Ovary (tissue), 9 donors: Measurements from ENCODE around the gene ATP2B2. TPM values are rescaled to one million over a fixed set of nuclear protein-coding genes. Genes with fewer than 3 reads are reported as not detected.

Experiments
- DNase-seq, 5 donors: peaks; one replicate each; pipeline ENCODE4 v3.0.0-alpha.2; 2019 to 2020
- H3K27ac ChIP-seq, 2 donors: fragments of 200-600 bp; one replicate each; pipeline versions ENCODE4 v1.5.1 to v1.8.0; 2019 to 2022
- H3K27me3 ChIP-seq: fragments of 200-600 bp; one replicate; pipeline ENCODE4 v1.8.0; 2022
- H3K36me3 ChIP-seq: fragments of 200-600 bp; sonication (generic); one replicate; pipeline ENCODE4 v1.5.1; 2019
- H3K4me1 ChIP-seq: one replicate; pipeline ENCODE4 v1.8.1; 2013; ENCODE audit warnings: mild to moderate bottlenecking, moderate library complexity; ENCODE audit not compliant: insufficient read depth
- H3K4me3 ChIP-seq: fragments of 200-600 bp; sonication (generic); one replicate; pipeline ENCODE4 v1.5.1; 2017
- H3K9me3 ChIP-seq, 2 donors: fragments of 200-600 bp in 1 of 2; sonication (generic) in 1 of 2; one replicate each; pipeline versions ENCODE4 v1.5.1 to v1.8.1; 2013 to 2019; ENCODE audit warnings: mild to moderate bottlenecking in 1 of 2, moderate library complexity in 1 of 2
- CTCF ChIP-seq, 3 donors: fragments of 450-650 bp in 2 of 3; fragments of 200-600 bp in 1 of 3; IDR thresholded peaks; one replicate each; pipeline versions ENCODE4 v1.5.1 to v1.8.0; 2016 to 2022; ENCODE audit warnings: antibody characterized with exemption in 3 of 3, mild to moderate bottlenecking in 1 of 3
- EP300 ChIP-seq: sonication (generic); formaldehyde crosslinking; IDR thresholded peaks from one replicate; pipeline ENCODE4 v1.6.1; 2017; ENCODE audit warnings: antibody characterized with exemption
- POLR2A ChIP-seq: fragments of 450-650 bp; IDR thresholded peaks from one replicate; pipeline ENCODE4 v1.6.1; 2017; ENCODE audit warnings: antibody characterized with exemption, mild to moderate bottlenecking, moderate library complexity
- WGBS, 3 donors: extraction: QIAGEN DNeasy Blood & Tissue Kit in 1 of 3; methylation state at CpG; one replicate each; pipeline versions ENCODE4 v1.1.5 to v1.1.7; 2013 to 2017; 5-methylcytosine and 5-hydroxymethylcytosine counted together
- intact Hi-C, 4 donors: fragments of 100-400 bp; cut with DNase I; formaldehyde crosslinking; loops; one replicate each; pipeline versions ENCODE4 v1.11.0 to v1.15.1; 2022 to 2023
- polyA plus RNA-seq, 2 donors: library from polyadenylated mRNA; stranded (reverse); fragments of 200-250 nt in 1 of 2; fragments of 350-450 nt in 1 of 2; fragmentation: Illumina TruSeq in 1 of 2; extraction: RNeasy Lipid Tissue Mini Kit (QIAGEN cat#74804) in 1 of 2; gene quantifications; one replicate each; pipeline ENCODE4 v1.2.3, GENCODE V29; 2013 to 2014
- total RNA-seq, 7 donors: library from RNA; depleted of rRNA in 2 of 7; stranded (reverse); fragments of >200 nt in 2 of 7; fragmentation: NEBNext Ultra II Directional in 3 of 7; extraction: Animal tissue kit (Norgen Biotek cat#: 25700) in 3 of 7; gene quantifications; one replicate each; pipeline versions ENCODE4 v1.1.0 to v1.2.4, GENCODE V29; 2016 to 2023
- donor health status: DM: no; HTN: no; CAD: no; lungs with moderate emphysema.
- donor health status: DM: no; HTN: no; CAD: no.
- donor health status: Bipolar disorder and iron deficiency.
- donor health status: DM: yes; HTN: yes; CAD: no.
- donor health status: DM: no; HTN: no; CAD: no.
- donor health status: DM: yes; HTN: yes; CAD: no.

The ATP2B2 gene
- total and polyA plus RNA-seq, 9 donors = 0.05 to 11.6 (median 0.52) TPM; not detected in 2

DNA sequence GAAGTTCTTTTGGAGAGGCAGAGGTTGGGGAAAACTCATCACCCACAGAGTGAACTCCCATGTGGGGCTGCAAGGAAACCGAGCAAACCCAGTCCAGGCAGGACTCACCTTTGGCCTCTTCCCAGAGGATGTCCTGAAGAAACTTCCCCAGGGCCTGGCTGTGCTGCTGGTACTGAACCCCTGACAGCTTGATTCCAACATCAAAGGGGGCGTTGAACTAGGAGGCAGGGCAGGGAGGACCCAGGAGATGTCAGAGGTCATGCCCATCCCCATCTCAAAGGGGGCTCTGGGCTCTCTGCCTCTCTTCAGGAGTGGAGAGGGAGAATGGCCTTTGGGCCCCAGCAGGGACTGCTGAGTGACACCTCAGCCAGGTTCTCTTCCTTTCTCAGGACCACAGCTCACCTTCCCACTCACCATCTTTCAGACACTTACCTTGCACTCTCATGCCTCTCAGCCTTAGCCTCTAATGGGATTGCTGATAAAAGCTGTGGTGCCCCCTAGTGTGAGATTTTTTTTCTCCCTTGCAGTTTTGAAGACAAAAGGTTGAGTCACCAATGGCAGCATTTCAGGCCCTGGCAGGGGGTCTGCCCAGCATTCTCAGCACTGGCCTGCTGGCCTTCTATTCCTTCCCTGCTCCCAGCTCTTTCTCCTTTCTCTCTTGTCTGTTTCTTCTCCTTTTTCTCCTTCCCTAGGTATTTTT is 218.6 kb downstream of the ATP2B2 start:
- TF ChIP-seq POLR2A (no peak), CTCF (IDR thresholded peaks at IDR 0.05) (no peak), EP300 (no peak)
- Histone ChIP-seq H3K27me3 (no peaks in the 10 kb centered on the region), H3K27ac (no peak overlapping the region), H3K4me3 (no peak overlapping the region), H3K36me3 (no peaks in the 10 kb centered on the region), H3K9me3 (no peaks in the 10 kb centered on the region), H3K4me1 (no peaks in the 10 kb centered on the region)
- 74 to 88% (median 82%) methylated on average over 2 of the region's 2 CpGs for whole genome bisulfite sequencing, 3 donors
- intact Hi-C loops = no loop called here
- DNase-seq = peak in 1 of 5 donors; percentile 56

- H3K36me3 ChIP-seq = no peaks in the 10 kb centered on the region
- TF ChIP-seq POLR2A = no peak
- TF ChIP-seq EP300 = no peak
- TF ChIP-seq CTCF (IDR thresholded peaks at IDR 0.05) = no peak
- no peak overlapping the region for H3K27ac ChIP-seq
- H3K27me3 ChIP-seq = no peaks in the 10 kb centered on the region
- 90 to 95% (median 93%) methylated on average over 5 of the region's 5 CpGs for WGBS, 3 donors
- DNase-seq = no peak
- H3K9me3 ChIP-seq = no peaks in the 10 kb centered on the region
- intact Hi-C loops = no loop called here
- no peaks in the 10 kb centered on the region for H3K4me1 ChIP-seq
- no peak overlapping the region for H3K4me3 ChIP-seq
Measured at GRCh38 chr3:10286133-10286524, 219.3 kb downstream of the ATP2B2 start.

DNA sequence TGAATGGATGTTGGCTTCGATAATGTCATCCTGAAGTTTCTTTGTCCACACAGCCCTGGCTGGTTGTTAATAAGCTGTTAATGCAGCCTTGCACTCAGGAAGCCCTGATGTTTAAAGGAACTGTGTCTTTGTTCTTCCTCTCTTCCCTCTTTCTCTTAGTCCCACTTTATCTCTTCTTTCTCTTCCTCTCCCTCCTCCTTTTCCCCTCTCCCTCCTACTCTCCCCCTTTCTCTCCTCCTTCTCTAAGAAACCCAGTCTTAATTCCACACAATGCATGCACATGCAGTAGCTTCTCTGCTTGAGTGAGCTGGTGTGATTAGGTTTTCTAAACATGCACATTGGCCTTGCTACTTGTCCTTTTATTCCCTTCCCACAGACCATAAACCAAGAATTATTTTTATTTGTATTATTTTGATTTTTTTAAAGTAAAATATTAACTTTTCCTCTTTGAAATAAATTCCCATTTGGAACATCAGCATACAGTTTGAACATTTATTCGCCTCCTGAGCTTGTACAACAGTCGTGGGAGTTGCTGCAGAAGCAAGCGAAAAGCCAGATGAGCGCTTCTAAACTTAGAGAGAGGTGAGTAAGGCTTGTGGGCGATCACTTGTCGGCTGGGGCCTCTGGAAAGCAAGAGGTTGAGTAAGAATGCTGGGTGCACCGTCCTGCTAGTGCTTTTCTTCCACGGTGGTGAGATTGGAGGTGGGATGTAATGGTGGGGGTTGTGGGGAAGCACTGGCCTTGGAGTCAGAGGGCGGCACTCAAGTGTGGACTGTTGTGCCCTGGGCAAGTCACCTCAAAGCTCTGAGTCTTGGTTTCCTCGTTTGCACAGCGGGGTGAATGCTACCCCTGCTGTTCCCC is 219.9 kb downstream of the ATP2B2 start:
- no peak for DNase-seq
- H3K27me3 ChIP-seq = no peaks in the 10 kb centered on the region
- H3K27ac ChIP-seq = no peak overlapping the region
- H3K36me3 ChIP-seq = no peaks in the 10 kb centered on the region
- intact Hi-C loops = no loop called here
- H3K4me3 ChIP-seq = no peak overlapping the region
- H3K9me3 ChIP-seq = no peaks in the 10 kb centered on the region
- 29 to 64% (median 35%) methylated on average over 12 of the region's 12 CpGs for WGBS, 3 donors
- no peak for TF ChIP-seq CTCF (IDR thresholded peaks at IDR 0.05)
- no peak for TF ChIP-seq EP300
- TF ChIP-seq POLR2A = no peak
- H3K4me1 ChIP-seq = no peaks in the 10 kb centered on the region

GRCh38 chr3:10284496-10284895 is 220.9 kb downstream of the ATP2B2 start:
- no peak overlapping the region for H3K27ac ChIP-seq
- no peaks in the 10 kb centered on the region for H3K27me3 ChIP-seq
- no peaks in the 10 kb centered on the region for H3K4me1 ChIP-seq
- H3K9me3 ChIP-seq = no peaks in the 10 kb centered on the region
- intact Hi-C loops = no loop called here
- no peaks in the 10 kb centered on the region for H3K36me3 ChIP-seq
- WGBS, 3 donors = 88 to 90% (median 89%) methylated on average over 9 of the region's 9 CpGs
- no peak for TF ChIP-seq CTCF (IDR thresholded peaks at IDR 0.05)
- TF ChIP-seq EP300 = no peak
- no peak for TF ChIP-seq POLR2A
- no peak overlapping the region for H3K4me3 ChIP-seq
- no peak for DNase-seq
